SJSA1 (cell line): Measurements from ENCODE around the gene ZFYVE28. TPM values are rescaled to one million over a fixed set of nuclear protein-coding genes. Genes with fewer than 3 reads are reported as not detected.

Source experiments
- DNase-seq, 2 experiments: peaks; one replicate each; pipeline ENCODE4 v3.0.0-alpha.2; 2015 to 2020; ENCODE audit warnings: low spot score in 2 of 2, low read depth in 1 of 2
- H3K27ac ChIP-seq: fragments of 250-450 bp; sonication (Bioruptor Pico); 2 replicates; pipeline ENCODE4 v1.5.1; 2020; ENCODE audit warnings: mild to moderate bottlenecking, moderate library complexity
- H3K27me3 ChIP-seq: fragments of 250-450 bp; sonication (Bioruptor Pico); replicated peaks from 2 replicates; pipeline ENCODE4 v1.5.1; 2020; ENCODE audit warnings: mild to moderate bottlenecking, moderate library complexity
- H3K36me3 ChIP-seq: fragments of 250-450 bp; sonication (Bioruptor Pico); 2 replicates; pipeline ENCODE4 v1.5.1; 2020; ENCODE audit warnings: mild to moderate bottlenecking
- H3K4me1 ChIP-seq: fragments of 250-450 bp; sonication (Bioruptor Pico); replicated peaks from 2 replicates; pipeline ENCODE4 v1.6.1; 2021; ENCODE audit warnings: mild to moderate bottlenecking
- H3K4me3 ChIP-seq: fragments of 250-450 bp; sonication (Bioruptor Pico); 2 replicates; pipeline ENCODE4 v1.5.1; 2020; ENCODE audit warnings: mild to moderate bottlenecking
- H3K9me3 ChIP-seq: fragments of 250-450 bp; sonication (Bioruptor Pico); replicated peaks from 2 replicates; pipeline ENCODE4 v1.5.1; 2020; ENCODE audit warnings: mild to moderate bottlenecking
- total RNA-seq: library from RNA; depleted of rRNA; stranded (reverse); fragments of >200 nt; shearing (Covaris generic); gene quantifications from 2 replicates; pipeline ENCODE4 v1.2.3, GENCODE V29; 2014

ZFYVE28 gene
- total RNA-seq, 1 experiment from 2014 or later = 0.11 TPM

GRCh38 chr4:2335729-2336101 lies 82.7 kb downstream of the ZFYVE28 start:
- Histone ChIP-seq H3K4me1 (peaks cover 1% of the 10 kb centered on the region), H3K36me3 (no peaks in the 10 kb centered on the region), H3K27ac (no peak overlapping the region), H3K9me3 (no peaks in the 10 kb centered on the region), H3K27me3 (no peaks in the 10 kb centered on the region), H3K4me3 (no peak overlapping the region)
- no peak for DNase-seq

GRCh38 chr4:2334826-2335728 lies 83.4 kb downstream of the ZFYVE28 start:
- Histone ChIP-seq H3K36me3 (no peaks in the 10 kb centered on the region), H3K9me3 (no peaks in the 10 kb centered on the region), H3K27me3 (no peaks in the 10 kb centered on the region), H3K27ac (no peak overlapping the region), H3K4me1 (peaks cover 8% of the 10 kb centered on the region), H3K4me3 (no peak overlapping the region)
- DNase-seq = no peak

GRCh38 chr4:2333916-2334644 lies 84.4 kb downstream of the ZFYVE28 start:
- no peak for DNase-seq
- H3K9me3 ChIP-seq = no peaks in the 10 kb centered on the region
- peaks cover 15% of the 10 kb centered on the region for H3K4me1 ChIP-seq
- no peaks in the 10 kb centered on the region for H3K36me3 ChIP-seq
- no peak overlapping the region for H3K4me3 ChIP-seq
- H3K27me3 ChIP-seq = no peaks in the 10 kb centered on the region
- no peak overlapping the region for H3K27ac ChIP-seq

GRCh38 chr4:2333356-2333841 lies 85.0 kb downstream of the ZFYVE28 start:
- H3K4me3 ChIP-seq = no peak overlapping the region
- H3K9me3 ChIP-seq = no peaks in the 10 kb centered on the region
- H3K27me3 ChIP-seq = no peaks in the 10 kb centered on the region
- no peak overlapping the region for H3K27ac ChIP-seq
- H3K4me1 ChIP-seq = peaks cover 15% of the 10 kb centered on the region
- H3K36me3 ChIP-seq = no peaks in the 10 kb centered on the region
- DNase-seq = no peak

- no peak for DNase-seq
- Histone ChIP-seq H3K27me3 (no peaks in the 10 kb centered on the region), H3K4me3 (no peak overlapping the region), H3K9me3 (no peaks in the 10 kb centered on the region), H3K36me3 (no peaks in the 10 kb centered on the region), H3K4me1 (peaks cover 15% of the 10 kb centered on the region), H3K27ac (no peak overlapping the region)
Measured at GRCh38 chr4:2332976-2333319, 85.5 kb downstream of the ZFYVE28 start.

- Histone ChIP-seq H3K36me3 (no peaks in the 10 kb centered on the region), H3K27ac (no peak overlapping the region), H3K4me1 (peaks cover 15% of the 10 kb centered on the region), H3K27me3 (no peaks in the 10 kb centered on the region), H3K9me3 (no peaks in the 10 kb centered on the region), H3K4me3 (no peak overlapping the region)
- DNase-seq = no peak
Measured at GRCh38 chr4:2332201-2332975, 86.1 kb downstream of the ZFYVE28 start.

GRCh38 chr4:2331519-2332200 lies 86.8 kb downstream of the ZFYVE28 start:
- DNase-seq = no peak
- Histone ChIP-seq H3K27me3 (no peaks in the 10 kb centered on the region), H3K4me3 (no peak overlapping the region), H3K27ac (no peak overlapping the region), H3K9me3 (no peaks in the 10 kb centered on the region), H3K4me1 (peaks cover 15% of the 10 kb centered on the region), H3K36me3 (no peaks in the 10 kb centered on the region)

- Histone ChIP-seq H3K36me3 (no peaks in the 10 kb centered on the region), H3K27ac (no peak overlapping the region), H3K27me3 (no peaks in the 10 kb centered on the region), H3K4me3 (no peak overlapping the region), H3K9me3 (no peaks in the 10 kb centered on the region), H3K4me1 (peaks cover 15% of the 10 kb centered on the region)
- no peak for DNase-seq
Measured at GRCh38 chr4:2331043-2331420, 87.4 kb downstream of the ZFYVE28 start.

- H3K4me3 ChIP-seq = no peak overlapping the region
- DNase-seq = peak; percentile 50 to 69
- H3K4me1 ChIP-seq = peaks cover 15% of the 10 kb centered on the region
Measured at GRCh38 chr4:2330091-2331042, 88.1 kb downstream of the ZFYVE28 start.

GRCh38 chr4:2327579-2327978 lies 90.9 kb downstream of the ZFYVE28 start:
- Histone ChIP-seq H3K36me3 (no peaks in the 10 kb centered on the region), H3K4me1 (peaks cover 15% of the 10 kb centered on the region), H3K9me3 (no peaks in the 10 kb centered on the region), H3K4me3 (no peak overlapping the region), H3K27ac (no peak overlapping the region), H3K27me3 (no peaks in the 10 kb centered on the region)
- no peak for DNase-seq

More at GRCh38 chr4:2330091-2331042, 88.1 kb downstream of the ZFYVE28 start:
- Histone ChIP-seq H3K9me3 (no peaks in the 10 kb centered on the region), H3K27me3 (no peaks in the 10 kb centered on the region), H3K27ac (no peak overlapping the region), H3K36me3 (no peaks in the 10 kb centered on the region)

GRCh38 chr4:2324891-2325290 lies 93.6 kb downstream of the ZFYVE28 start:
- Histone ChIP-seq H3K4me1 (peaks cover 5% of the 10 kb centered on the region), H3K9me3 (no peaks in the 10 kb centered on the region), H3K27me3 (no peaks in the 10 kb centered on the region), H3K4me3 (no peak overlapping the region), H3K27ac (no peak overlapping the region), H3K36me3 (no peaks in the 10 kb centered on the region)
- no peak for DNase-seq

GRCh38 chr4:2322841-2323240 lies 95.6 kb downstream of the ZFYVE28 start:
- Histone ChIP-seq H3K36me3 (no peaks in the 10 kb centered on the region), H3K4me3 (no peak overlapping the region), H3K4me1 (no peaks in the 10 kb centered on the region), H3K9me3 (no peaks in the 10 kb centered on the region), H3K27me3 (no peaks in the 10 kb centered on the region), H3K27ac (no peak overlapping the region)
- DNase-seq = no peak
